ENCODE measurements around the gene PLA2G6.
A peak's percentile ranks its signal among the peaks of the same experiment; 100 is the strongest.
"Not testable (repeated sequence)": the region's sequence is repeated elsewhere in the genome, so short reads cannot be mapped to it uniquely, and the experiment has no call there.

Gene PLA2G6

GRCh38 chr22:38132794-38133193 lies 48.8 kb downstream of the PLA2G6 start:
- DNase-seq (ENCODE audit: low spot score): no peak

- DNase-seq (ENCODE audit: low spot score): no peak
These were observed 49.5 kb downstream of the PLA2G6 start for GRCh38 chr22:38132136-38132535.

- DNase-seq (ENCODE audit: low spot score): no peak
These were observed 50.2 kb downstream of the PLA2G6 start for GRCh38 chr22:38131399-38131798.

- no peak for DNase-seq (ENCODE audit: low spot score)
These were observed 51.8 kb downstream of the PLA2G6 start for GRCh38 chr22:38129856-38130255.

- no peak for DNase-seq (ENCODE audit: low spot score)
These were observed 52.6 kb downstream of the PLA2G6 start for GRCh38 chr22:38129021-38129420.

GRCh38 chr22:38127869-38128268 lies 53.8 kb downstream of the PLA2G6 start:
- DNase-seq (ENCODE audit: low spot score): no peak

GRCh38 chr22:38126928-38127668 lies 54.5 kb downstream of the PLA2G6 start:
- no peak for DNase-seq (ENCODE audit: low spot score)

GRCh38 chr22:38125751-38126201 lies 55.9 kb downstream of the PLA2G6 start:
- DNase-seq (ENCODE audit: low spot score): no peak

GRCh38 chr22:38125038-38125610 lies 56.5 kb downstream of the PLA2G6 start:
- DNase-seq (ENCODE audit: low spot score): no peak

- DNase-seq (ENCODE audit: low spot score): no peak
These were observed 57.2 kb downstream of the PLA2G6 start for GRCh38 chr22:38124236-38124974.

- no peak for DNase-seq (ENCODE audit: low spot score)
These were observed 59.0 kb downstream of the PLA2G6 start for GRCh38 chr22:38122616-38123015.

GRCh38 chr22:38120359-38121110 lies 61.1 kb downstream of the PLA2G6 start:
- DNase-seq (ENCODE audit: low spot score): no peak

- DNase-seq (ENCODE audit: low spot score): not testable (repeated sequence)
These were observed 62.9 kb downstream of the PLA2G6 start for GRCh38 chr22:38118747-38119146.

GRCh38 chr22:38118182-38118581 lies 63.4 kb downstream of the PLA2G6 start:
- no peak for DNase-seq (ENCODE audit: low spot score)

GRCh38 chr22:38117556-38117955 lies 64.1 kb downstream of the PLA2G6 start:
- not testable (repeated sequence) for DNase-seq (ENCODE audit: low spot score)

- DNase-seq (ENCODE audit: low spot score): no peak
These were observed 66.0 kb downstream of the PLA2G6 start for GRCh38 chr22:38115423-38116205.

- DNase-seq (ENCODE audit: low spot score): peak; percentile 97
These were observed 66.9 kb downstream of the PLA2G6 start for GRCh38 chr22:38114484-38115398.

GRCh38 chr22:38112381-38112780 lies 69.2 kb downstream of the PLA2G6 start:
- no peak for DNase-seq (ENCODE audit: low spot score)

- DNase-seq (ENCODE audit: low spot score): no peak
These were observed 69.7 kb downstream of the PLA2G6 start for GRCh38 chr22:38111925-38112355.

All from HuH-7.5 (cell line).